Measurements from ENCODE around the gene POLR1F. TPM values are rescaled to one million over a fixed set of nuclear protein-coding genes. Genes with fewer than 3 reads are reported as not detected.

The POLR1F gene, protein sequence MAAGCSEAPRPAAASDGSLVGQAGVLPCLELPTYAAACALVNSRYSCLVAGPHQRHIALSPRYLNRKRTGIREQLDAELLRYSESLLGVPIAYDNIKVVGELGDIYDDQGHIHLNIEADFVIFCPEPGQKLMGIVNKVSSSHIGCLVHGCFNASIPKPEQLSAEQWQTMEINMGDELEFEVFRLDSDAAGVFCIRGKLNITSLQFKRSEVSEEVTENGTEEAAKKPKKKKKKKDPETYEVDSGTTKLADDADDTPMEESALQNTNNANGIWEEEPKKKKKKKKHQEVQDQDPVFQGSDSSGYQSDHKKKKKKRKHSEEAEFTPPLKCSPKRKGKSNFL
- 12.4 to 18.7 TPM (median 15.7 TPM) in 5 replicates for total RNA-seq (2022; extraction: Qiagen RNA extraction; ENCODE audit: low read depth)

DNA sequence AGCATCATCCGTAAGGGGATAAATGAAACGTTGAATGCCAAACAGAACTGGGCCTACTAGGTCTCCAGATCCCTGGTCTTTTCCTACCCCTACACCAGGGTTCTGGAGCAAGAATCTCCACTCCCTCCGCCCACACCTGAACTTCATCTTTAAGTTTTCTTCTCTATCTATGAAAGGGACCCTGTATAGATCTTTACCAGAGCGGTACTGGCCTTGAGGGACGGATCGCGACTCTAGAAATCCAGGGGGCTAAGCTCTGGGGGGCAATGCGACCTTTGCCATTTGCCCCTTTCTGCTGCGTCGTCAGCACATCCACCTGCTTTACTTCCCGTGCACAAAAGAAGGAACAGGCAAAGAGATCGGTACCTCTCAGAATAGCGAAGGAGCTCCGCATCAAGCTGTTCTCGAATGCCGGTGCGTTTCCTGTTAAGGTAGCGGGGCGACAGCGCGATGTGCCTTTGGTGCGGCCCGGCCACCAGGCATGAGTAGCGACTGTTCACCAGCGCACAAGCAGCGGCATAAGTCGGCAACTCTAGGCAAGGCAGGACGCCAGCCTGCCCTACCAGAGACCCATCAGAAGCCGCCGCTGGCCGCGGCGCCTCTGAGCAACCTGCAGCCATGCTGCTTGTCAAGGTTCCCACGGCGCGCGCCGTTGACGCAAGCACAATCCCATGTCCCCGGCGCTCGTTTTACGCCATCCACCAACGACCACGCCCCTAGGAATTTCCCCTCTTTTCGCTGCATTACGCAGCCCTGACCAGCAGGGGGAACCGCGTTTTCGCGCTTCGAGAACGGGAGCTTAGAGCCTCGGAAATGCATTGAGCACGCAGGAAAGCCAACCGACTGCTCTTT, at the start of gene POLR1F:
Gene POLR1F (minus strand): TSS at position 641 of the 852 bp plus-strand sequence. CDS start 21 bp downstream, at position 620.

Other genes with a start within 250 kb of the POLR1F start
- gene TMEM196, start 64.6 kb upstream of the POLR1F start, total RNA-seq (2022; extraction: Qiagen RNA extraction; ENCODE audit: low read depth), result not detected in 5 replicates

Data from A549 treated with ZK216348 at 1 μM for 4 hours (cell line).